Endodermal cell (in vitro differentiated cells): ENCODE data around the gene TTLL11. TPM values are rescaled to one million over a fixed set of nuclear protein-coding genes. Genes with fewer than 3 reads are reported as not detected.

ENCODE experiments used
- DNase-seq: peaks from one replicate; pipeline ENCODE4 v3.0.0-alpha.2; 2017
- H3K27ac ChIP-seq: 2 replicates; pipeline ENCODE4 v1.5.1; 2013; ENCODE audit warnings: mild to moderate bottlenecking, low read depth, low read length, moderate library complexity
- H3K27me3 ChIP-seq: 2 replicates; pipeline ENCODE4 v1.6.1; 2013; ENCODE audit warnings: mild to moderate bottlenecking, low read length, moderate library complexity; ENCODE audit not compliant: insufficient read depth, control insufficient read depth, poor library complexity, severe bottlenecking
- H3K36me3 ChIP-seq: 2 replicates; pipeline ENCODE4 v1.7.0; 2013; ENCODE audit warnings: mild to moderate bottlenecking, low read length, moderate library complexity; ENCODE audit not compliant: control insufficient read depth, insufficient read depth
- H3K4me1 ChIP-seq: one replicate; pipeline ENCODE4 v1.7.0; 2013; ENCODE audit warnings: low read length; ENCODE audit not compliant: control insufficient read depth, insufficient read depth
- H3K4me3 ChIP-seq: 2 replicates; pipeline ENCODE4 v1.5.1; 2013; ENCODE audit warnings: mild to moderate bottlenecking, low read length, moderate library complexity
- H3K9ac ChIP-seq: 2 replicates; pipeline ENCODE4 v1.6.1; 2013; ENCODE audit warnings: mild to moderate bottlenecking, low read length, moderate library complexity; ENCODE audit not compliant: poor library complexity, severe bottlenecking; ENCODE audit errors: extremely low read depth
- H3K9me3 ChIP-seq: 2 replicates; pipeline ENCODE4 v1.6.1; 2013; ENCODE audit warnings: mild to moderate bottlenecking, low read length, moderate library complexity; ENCODE audit not compliant: control insufficient read depth
- H3K27ac Mint-ChIP-seq: 2 replicates; pipeline ENCODE4 v1.8.0; 2020; ENCODE audit warnings: mixed read lengths
- H3K27me3 Mint-ChIP-seq: 2 replicates; pipeline ENCODE4 v1.8.0; 2021; ENCODE audit warnings: mild to moderate bottlenecking, mixed read lengths; ENCODE audit not compliant: insufficient read depth
- H3K36me3 Mint-ChIP-seq: 2 replicates; pipeline ENCODE4 v1.8.0; 2020; ENCODE audit warnings: low read depth, mixed read lengths
- H3K4me1 Mint-ChIP-seq: 2 replicates; pipeline ENCODE4 v1.8.0; 2020; ENCODE audit warnings: mixed read lengths
- H3K4me3 Mint-ChIP-seq: 2 replicates; pipeline ENCODE4 v1.8.0; 2020; ENCODE audit warnings: mild to moderate bottlenecking, moderate library complexity, mixed read lengths
- H3K9me3 Mint-ChIP-seq: 2 replicates; pipeline ENCODE4 v1.8.0; 2020; ENCODE audit warnings: mild to moderate bottlenecking, mixed read lengths
- WGBS, 2 experiments: methylation state at CpG; one replicate each; pipeline versions ENCODE4 v1.1.5 to v1.1.7; 2013; ENCODE audit warnings: missing lambda C conversion rate in 2 of 2, mixed read lengths in 1 of 2; ENCODE audit not compliant: insufficient coverage in 1 of 2, insufficient read length in 1 of 2; 5-methylcytosine and 5-hydroxymethylcytosine counted together
- total RNA-seq, 2 donors: library from RNA; stranded (reverse); fragmentation: NEBNext Ultra II Directional in 1 of 2; extraction: Animal tissue kit (Norgen Biotek cat#: 25700) in 1 of 2; gene quantifications; 2 replicates in 1 of 2; 3 replicates in 1 of 2; pipeline ENCODE4 v1.2.1, GENCODE V29; 2021
- TF ChIP-seq, protein P1 (sequence below): fragments of 200-600 bp; sonication (generic); conservative IDR thresholded peaks from 2 replicates; pipeline ENCODE4 v1.5.0; 2021; ENCODE audit warnings: antibody characterized with exemption, mild to moderate bottlenecking

TTLL11 gene
- total RNA-seq, 2 donors from 2014 or later, result 0.68 TPM; not detected in 1

DNA sequence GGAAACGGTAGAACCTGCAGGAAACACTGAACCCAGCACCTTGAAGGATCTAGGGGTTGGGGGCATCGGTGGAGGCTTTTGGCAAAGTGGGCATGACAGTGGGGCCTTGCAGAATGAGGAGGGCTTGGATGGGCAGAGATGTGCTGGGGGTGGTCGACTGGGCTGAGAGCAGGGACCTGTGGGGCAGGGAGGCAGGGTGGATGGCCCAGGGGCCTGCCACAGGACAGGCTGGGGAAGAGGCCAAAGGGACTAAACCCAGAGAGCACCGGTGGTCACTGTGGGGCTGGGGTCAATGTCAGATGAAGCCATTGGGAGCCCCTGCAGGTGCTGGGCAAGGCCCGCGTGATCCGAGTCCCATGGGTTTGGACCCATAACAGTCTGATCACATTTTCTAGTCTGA lies 266.4 kb downstream of the TTLL11 start:
- H3K9me3 Mint-ChIP-seq, result no peaks in the 10 kb centered on the region

DNA sequence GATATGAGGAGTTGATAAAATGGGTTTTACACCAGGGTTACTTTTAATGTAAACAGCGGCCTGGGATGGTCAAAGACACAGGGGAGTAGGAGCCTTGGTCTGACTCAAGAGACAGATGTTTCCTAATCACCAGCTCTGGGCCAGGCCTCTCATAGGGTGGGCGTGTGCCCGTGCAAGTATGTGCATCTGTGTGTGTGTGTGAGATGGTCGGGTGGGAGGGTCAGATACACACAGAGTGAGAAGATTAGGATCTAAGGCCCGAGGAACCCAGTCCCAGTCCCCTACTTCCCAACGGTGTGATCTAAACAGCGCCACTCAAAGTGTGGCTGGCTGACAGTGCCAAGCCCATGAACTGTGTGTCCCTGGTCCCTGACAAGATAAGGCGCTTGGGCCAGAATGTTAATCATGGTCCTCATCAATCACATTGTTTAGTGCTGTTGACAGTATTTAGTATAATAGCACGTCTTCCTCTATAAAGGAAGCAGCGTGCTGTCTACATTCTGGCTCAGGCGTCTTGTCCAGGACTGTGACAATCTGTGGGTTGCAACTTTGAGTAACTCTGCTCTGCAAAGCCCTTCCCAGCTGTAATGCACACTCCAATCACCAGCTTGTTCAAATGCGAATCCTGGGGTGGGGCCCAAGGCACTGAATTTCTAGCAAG lies 267.9 kb downstream of the TTLL11 start:
- Histone ChIP-seq H3K27me3 (peaks cover 24% of the 10 kb centered on the region), H3K9me3 (no peaks in the 10 kb centered on the region), H3K4me1 (no peaks in the 10 kb centered on the region), H3K27ac (no peak overlapping the region), H3K4me3 (no peak overlapping the region), H3K36me3 (no peaks in the 10 kb centered on the region), H3K9ac (no peak overlapping the region)
- Mint-ChIP-seq H3K36me3 (no peaks in the 10 kb centered on the region), H3K27ac (peak overlapping the region; percentile 14), H3K9me3 (no peaks in the 10 kb centered on the region), H3K4me3 (no peak overlapping the region), H3K4me1 (peaks cover 5% of the 10 kb centered on the region), H3K27me3 (peaks cover 20% of the 10 kb centered on the region)
- peak; percentile 43 for DNase-seq
- WGBS, 2 experiments, result 88 to 90% methylated on average over 7 to 12 of the region's 12 CpGs
- TF ChIP-seq, protein P1, sequence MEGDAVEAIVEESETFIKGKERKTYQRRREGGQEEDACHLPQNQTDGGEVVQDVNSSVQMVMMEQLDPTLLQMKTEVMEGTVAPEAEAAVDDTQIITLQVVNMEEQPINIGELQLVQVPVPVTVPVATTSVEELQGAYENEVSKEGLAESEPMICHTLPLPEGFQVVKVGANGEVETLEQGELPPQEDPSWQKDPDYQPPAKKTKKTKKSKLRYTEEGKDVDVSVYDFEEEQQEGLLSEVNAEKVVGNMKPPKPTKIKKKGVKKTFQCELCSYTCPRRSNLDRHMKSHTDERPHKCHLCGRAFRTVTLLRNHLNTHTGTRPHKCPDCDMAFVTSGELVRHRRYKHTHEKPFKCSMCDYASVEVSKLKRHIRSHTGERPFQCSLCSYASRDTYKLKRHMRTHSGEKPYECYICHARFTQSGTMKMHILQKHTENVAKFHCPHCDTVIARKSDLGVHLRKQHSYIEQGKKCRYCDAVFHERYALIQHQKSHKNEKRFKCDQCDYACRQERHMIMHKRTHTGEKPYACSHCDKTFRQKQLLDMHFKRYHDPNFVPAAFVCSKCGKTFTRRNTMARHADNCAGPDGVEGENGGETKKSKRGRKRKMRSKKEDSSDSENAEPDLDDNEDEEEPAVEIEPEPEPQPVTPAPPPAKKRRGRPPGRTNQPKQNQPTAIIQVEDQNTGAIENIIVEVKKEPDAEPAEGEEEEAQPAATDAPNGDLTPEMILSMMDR, result no peak

More for the DNA sequence above, 266.4 kb downstream of the TTLL11 start:
- H3K36me3 ChIP-seq, result no peaks in the 10 kb centered on the region
- Mint-ChIP-seq H3K4me3 (no peak overlapping the region), H3K27ac (no peak overlapping the region), H3K36me3 (no peaks in the 10 kb centered on the region), H3K27me3 (peaks cover 10% of the 10 kb centered on the region), H3K4me1 (peaks cover 5% of the 10 kb centered on the region)
- no peak overlapping the region for H3K27ac ChIP-seq
- TF ChIP-seq, protein P1, result no peak
- no peak overlapping the region for H3K4me3 ChIP-seq
- no peaks in the 10 kb centered on the region for H3K4me1 ChIP-seq
- H3K9ac ChIP-seq, result no peak overlapping the region
- H3K27me3 ChIP-seq, result peaks cover 9% of the 10 kb centered on the region
- WGBS, 2 experiments, result 88 to 94% methylated on average over 3 to 7 of the region's 7 CpGs
- DNase-seq, result peak; percentile 25
- no peaks in the 10 kb centered on the region for H3K9me3 ChIP-seq

GRCh38 chr9:121824651-121825030 lies 268.5 kb downstream of the TTLL11 start:
- peak; percentile 67 for DNase-seq
- H3K9ac ChIP-seq, result no peak overlapping the region
- TF ChIP-seq, protein P1, result peak; percentile 58
- Mint-ChIP-seq H3K4me1 (peaks cover 8% of the 10 kb centered on the region), H3K9me3 (no peaks in the 10 kb centered on the region), H3K36me3 (no peaks in the 10 kb centered on the region), H3K27ac (peak overlapping the region; percentile 14), H3K4me3 (no peak overlapping the region), H3K27me3 (peaks cover 19% of the 10 kb centered on the region)
- 66 to 74% methylated on average over 3 to 4 of the region's 4 CpGs for WGBS, 2 experiments
- H3K4me3 ChIP-seq, result no peak overlapping the region
- peaks cover under 1% of the 10 kb centered on the region for H3K4me1 ChIP-seq
- H3K9me3 ChIP-seq, result no peaks in the 10 kb centered on the region
- peaks cover 30% of the 10 kb centered on the region for H3K27me3 ChIP-seq
- H3K27ac ChIP-seq, result no peak overlapping the region
- H3K36me3 ChIP-seq, result no peaks in the 10 kb centered on the region
